ENCODE results near the gene CELSR1. TPM values are rescaled to one million over a fixed set of nuclear protein-coding genes. Genes with fewer than 3 reads are reported as not detected.

The CELSR1 gene
- total and polyA plus RNA-seq, 10 donors: 4.3 to 13.1 (median 8.4) TPM

GRCh38 chr22:46524203-46524740, 13.1 kb downstream of the CELSR1 start:
- intact Hi-C loops (cut with DNase I; ENCODE audit: low total_unique reads): no loop called here
- Histone ChIP-seq H3K9me3 (no peaks in the 10 kb centered on the region), H3K27ac (no peak overlapping the region), H3K4me3 (no peak overlapping the region), H3K4me1 (no peaks in the 10 kb centered on the region), H3K36me3 (no peaks in the 10 kb centered on the region), H3K27me3 (replicated peaks in 1 of 7) (peaks cover 0 to 37% (median 0%) of the 10 kb centered on the region in 7 donors)
- 60 to 76% (median 66%) methylated on average over 16 to 19 of the region's 19 CpGs for WGBS, 5 donors
- TF ChIP-seq CTCF (IDR thresholded peaks at IDR 0.05 in 8 of 11, conservative IDR thresholded peaks at IDR 0.05 in 3 of 11) (no peak), POLR2A (IDR thresholded peaks at IDR 0.05) (no peak), POLR2AphosphoS5 (IDR thresholded peaks at IDR 0.05) (no peak)
- no peak for DNase-seq

- Histone ChIP-seq H3K27me3 (replicated peaks in 1 of 7) (peaks cover 0 to 37% (median 0%) of the 10 kb centered on the region in 7 donors), H3K36me3 (no peaks in the 10 kb centered on the region), H3K9me3 (no peaks in the 10 kb centered on the region), H3K4me3 (no peak overlapping the region), H3K27ac (no peak overlapping the region), H3K4me1 (peaks cover 0 to under 1% (median 0%) of the 10 kb centered on the region in 6 donors)
- TF ChIP-seq POLR2AphosphoS5 (IDR thresholded peaks at IDR 0.05) (no peak), POLR2A (IDR thresholded peaks at IDR 0.05) (no peak), CTCF (IDR thresholded peaks at IDR 0.05 in 8 of 11, conservative IDR thresholded peaks at IDR 0.05 in 3 of 11) (no peak)
- intact Hi-C loops (cut with DNase I; ENCODE audit: low total_unique reads): no loop called here
- DNase-seq: no peak
- 59 to 91% (median 61%) methylated on average over 8 of the region's 8 CpGs for WGBS, 5 donors
Measured at GRCh38 chr22:46522797-46523196, 14.6 kb downstream of the CELSR1 start.

GRCh38 chr22:46521994-46522393, 15.4 kb downstream of the CELSR1 start:
- TF ChIP-seq CTCF (IDR thresholded peaks at IDR 0.05 in 8 of 11, conservative IDR thresholded peaks at IDR 0.05 in 3 of 11): no peak
- TF ChIP-seq POLR2AphosphoS5 (IDR thresholded peaks at IDR 0.05): no peak
- no peak for TF ChIP-seq POLR2A (IDR thresholded peaks at IDR 0.05)
- Histone ChIP-seq H3K36me3 (no peaks in the 10 kb centered on the region), H3K27me3 (replicated peaks in 1 of 7) (peaks cover 0 to 29% (median 0%) of the 10 kb centered on the region in 7 donors), H3K4me1 (peaks cover 0 to 8% (median 2%) of the 10 kb centered on the region in 6 donors), H3K4me3 (no peak overlapping the region), H3K27ac (no peak overlapping the region), H3K9me3 (no peaks in the 10 kb centered on the region)
- WGBS, 5 donors: 74 to 87% (median 82%) methylated on average over 5 of the region's 5 CpGs
- intact Hi-C loops (cut with DNase I; ENCODE audit: low total_unique reads): no loop called here
- DNase-seq: no peak

- Histone ChIP-seq H3K4me1 (peaks cover 0 to 13% (median 2%) of the 10 kb centered on the region in 6 donors), H3K4me3 (no peak overlapping the region), H3K9me3 (no peaks in the 10 kb centered on the region), H3K27me3 (replicated peaks in 1 of 7) (peaks cover 0 to 18% (median 0%) of the 10 kb centered on the region in 7 donors), H3K27ac (no peak overlapping the region), H3K36me3 (no peaks in the 10 kb centered on the region)
- DNase-seq: no peak
- WGBS, 5 donors: 89 to 95% (median 90%) methylated on average over 8 of the region's 8 CpGs
- no peak for TF ChIP-seq POLR2AphosphoS5 (IDR thresholded peaks at IDR 0.05)
- TF ChIP-seq CTCF (IDR thresholded peaks at IDR 0.05 in 8 of 11, conservative IDR thresholded peaks at IDR 0.05 in 3 of 11): no peak
- no peak for TF ChIP-seq POLR2A (IDR thresholded peaks at IDR 0.05)
- intact Hi-C loops (cut with DNase I; ENCODE audit: low total_unique reads): no loop called here
Measured at GRCh38 chr22:46520880-46521279, 16.5 kb downstream of the CELSR1 start.

All from spleen (tissue), 11 donors.